Ishikawa (cell line): ENCODE measurements around the gene CBLC.

Experiments
- CEBPB ChIP-seq: IDR thresholded peaks from 2 replicates; pipeline ENCODE4 v1.6.1; 2012
- CREB1 ChIP-seq: IDR thresholded peaks from 2 replicates; pipeline ENCODE4 v1.6.1; 2012; ENCODE audit warnings: low read depth
- EGR1 ChIP-seq: IDR thresholded peaks from 2 replicates; pipeline ENCODE4 v1.6.1; 2012
- EP300 ChIP-seq: IDR thresholded peaks from 2 replicates; pipeline ENCODE4 v1.6.1; 2012; ENCODE audit warnings: borderline replicate concordance
- FOXM1 ChIP-seq: IDR thresholded peaks from 2 replicates; pipeline ENCODE4 v1.6.1; 2012; ENCODE audit warnings: low read depth, borderline replicate concordance
- NFIC ChIP-seq: IDR thresholded peaks from 2 replicates; pipeline ENCODE4 v1.6.1; 2012
- RAD21 ChIP-seq: IDR thresholded peaks from 2 replicates; pipeline ENCODE4 v1.6.1; 2012; ENCODE audit warnings: low read depth
- TAF1 ChIP-seq: IDR thresholded peaks from 2 replicates; pipeline ENCODE4 v1.6.1; 2012; ENCODE audit warnings: low read depth, mild to moderate bottlenecking
- TCF12 ChIP-seq: IDR thresholded peaks from 2 replicates; pipeline ENCODE4 v1.6.1; 2012; ENCODE audit warnings: low read depth
- TEAD4 ChIP-seq: IDR thresholded peaks from 2 replicates; pipeline ENCODE4 v1.6.1; 2012
- YY1 ChIP-seq: IDR thresholded peaks from 2 replicates; pipeline ENCODE4 v1.6.1; 2012; ENCODE audit warnings: low read depth
- ZBTB7A ChIP-seq: IDR thresholded peaks from 2 replicates; pipeline ENCODE4 v1.6.1; 2012; ENCODE audit warnings: low read depth
- TF ChIP-seq, protein P1 (sequence below): IDR thresholded peaks from 2 replicates; pipeline ENCODE4 v1.6.1; 2012
- TF ChIP-seq, protein P2 (sequence below): IDR thresholded peaks from 2 replicates; pipeline ENCODE4 v1.6.1; 2012
- TF ChIP-seq, protein P3 (sequence below): IDR thresholded peaks from 2 replicates; pipeline ENCODE4 v1.6.1; 2012; ENCODE audit warnings: low read depth, mild to moderate bottlenecking

Gene CBLC

DNA sequence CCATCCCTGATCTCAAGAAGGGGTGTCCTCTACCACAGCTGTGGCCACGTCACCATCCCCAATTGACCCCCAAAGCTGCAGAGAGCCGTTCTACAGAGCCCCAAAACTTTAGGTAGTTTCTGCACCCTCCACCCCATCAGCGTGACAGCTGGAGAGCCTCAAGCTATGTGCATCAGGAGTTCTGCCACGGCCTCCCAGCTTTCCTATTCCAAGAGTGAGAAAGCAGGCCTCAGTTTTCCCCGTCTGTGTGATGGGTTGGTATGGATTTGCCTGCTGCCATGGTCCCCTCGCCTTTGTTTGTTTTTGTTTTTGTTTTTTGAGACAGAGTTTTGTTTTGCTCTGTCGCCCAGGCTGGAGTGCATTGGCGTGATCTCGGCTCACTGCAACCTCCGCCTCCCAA lies 27.7 kb upstream of the CBLC start:
- TF ChIP-seq EGR1 = no peak
- no peak for TF ChIP-seq NFIC
- TF ChIP-seq, protein P1, sequence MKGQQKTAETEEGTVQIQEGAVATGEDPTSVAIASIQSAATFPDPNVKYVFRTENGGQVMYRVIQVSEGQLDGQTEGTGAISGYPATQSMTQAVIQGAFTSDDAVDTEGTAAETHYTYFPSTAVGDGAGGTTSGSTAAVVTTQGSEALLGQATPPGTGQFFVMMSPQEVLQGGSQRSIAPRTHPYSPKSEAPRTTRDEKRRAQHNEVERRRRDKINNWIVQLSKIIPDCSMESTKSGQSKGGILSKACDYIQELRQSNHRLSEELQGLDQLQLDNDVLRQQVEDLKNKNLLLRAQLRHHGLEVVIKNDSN = no peak
- TF ChIP-seq TEAD4 = no peak
- TF ChIP-seq TCF12 = no peak
- no peak for TF ChIP-seq FOXM1
- no peak for TF ChIP-seq YY1
- TF ChIP-seq, protein P2, sequence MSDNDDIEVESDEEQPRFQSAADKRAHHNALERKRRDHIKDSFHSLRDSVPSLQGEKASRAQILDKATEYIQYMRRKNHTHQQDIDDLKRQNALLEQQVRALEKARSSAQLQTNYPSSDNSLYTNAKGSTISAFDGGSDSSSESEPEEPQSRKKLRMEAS = no peak
- TF ChIP-seq CEBPB = no peak
- TF ChIP-seq CREB1 = no peak
- no peak for TF ChIP-seq EP300
- no peak for TF ChIP-seq RAD21
- TF ChIP-seq, protein P3, sequence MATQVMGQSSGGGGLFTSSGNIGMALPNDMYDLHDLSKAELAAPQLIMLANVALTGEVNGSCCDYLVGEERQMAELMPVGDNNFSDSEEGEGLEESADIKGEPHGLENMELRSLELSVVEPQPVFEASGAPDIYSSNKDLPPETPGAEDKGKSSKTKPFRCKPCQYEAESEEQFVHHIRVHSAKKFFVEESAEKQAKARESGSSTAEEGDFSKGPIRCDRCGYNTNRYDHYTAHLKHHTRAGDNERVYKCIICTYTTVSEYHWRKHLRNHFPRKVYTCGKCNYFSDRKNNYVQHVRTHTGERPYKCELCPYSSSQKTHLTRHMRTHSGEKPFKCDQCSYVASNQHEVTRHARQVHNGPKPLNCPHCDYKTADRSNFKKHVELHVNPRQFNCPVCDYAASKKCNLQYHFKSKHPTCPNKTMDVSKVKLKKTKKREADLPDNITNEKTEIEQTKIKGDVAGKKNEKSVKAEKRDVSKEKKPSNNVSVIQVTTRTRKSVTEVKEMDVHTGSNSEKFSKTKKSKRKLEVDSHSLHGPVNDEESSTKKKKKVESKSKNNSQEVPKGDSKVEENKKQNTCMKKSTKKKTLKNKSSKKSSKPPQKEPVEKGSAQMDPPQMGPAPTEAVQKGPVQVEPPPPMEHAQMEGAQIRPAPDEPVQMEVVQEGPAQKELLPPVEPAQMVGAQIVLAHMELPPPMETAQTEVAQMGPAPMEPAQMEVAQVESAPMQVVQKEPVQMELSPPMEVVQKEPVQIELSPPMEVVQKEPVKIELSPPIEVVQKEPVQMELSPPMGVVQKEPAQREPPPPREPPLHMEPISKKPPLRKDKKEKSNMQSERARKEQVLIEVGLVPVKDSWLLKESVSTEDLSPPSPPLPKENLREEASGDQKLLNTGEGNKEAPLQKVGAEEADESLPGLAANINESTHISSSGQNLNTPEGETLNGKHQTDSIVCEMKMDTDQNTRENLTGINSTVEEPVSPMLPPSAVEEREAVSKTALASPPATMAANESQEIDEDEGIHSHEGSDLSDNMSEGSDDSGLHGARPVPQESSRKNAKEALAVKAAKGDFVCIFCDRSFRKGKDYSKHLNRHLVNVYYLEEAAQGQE = no peak
- TF ChIP-seq ZBTB7A = no peak
- TF ChIP-seq TAF1 = no peak

GRCh38 chr19:44752123-44752815 lies 25.4 kb upstream of the CBLC start:
- TF ChIP-seq TCF12 = no peak
- no peak for TF ChIP-seq NFIC
- TF ChIP-seq EP300 = no peak
- TF ChIP-seq CREB1 = no peak
- no peak for TF ChIP-seq YY1
- TF ChIP-seq, protein P2 = no peak
- TF ChIP-seq FOXM1 = no peak
- TF ChIP-seq RAD21 = no peak
- TF ChIP-seq EGR1 = no peak
- TF ChIP-seq, protein P3 = no peak
- TF ChIP-seq TEAD4 = no peak

GRCh38 chr19:44752816-44753625 lies 24.7 kb upstream of the CBLC start:
- TF ChIP-seq EP300 (peak; percentile 74), TEAD4 (0 out of 2 replicates have a peak, but pooled peaks have one; percentile 47), ZBTB7A (peak; percentile 44; the same call in 1 of the 2 replicates), EGR1 (no peak), NFIC (peak; percentile 53), YY1 (no peak), TAF1 (no peak), FOXM1 (no peak), RAD21 (no peak), CREB1 (peak; percentile 83), CEBPB (peak; percentile 26; the same call in 1 of the 2 replicates), TCF12 (peak; percentile 77; the same call in 1 of the 2 replicates)
- TF ChIP-seq, protein P1 = no peak
- TF ChIP-seq, protein P3 = no peak
- TF ChIP-seq, protein P2 = no peak
